K562 (cell line): ENCODE data around the gene SEC24C. TPM values are rescaled to one million over a fixed set of nuclear protein-coding genes. Genes with fewer than 3 reads are reported as not detected.

ENCODE experiments used
- DPF2 ChIP-seq: fragments of 450-650 bp; IDR thresholded peaks from 2 replicates; pipeline ENCODE4 v1.6.1; 2016
- ELF1 ChIP-seq: fragments of 200-800 bp; sonication (Bioruptor generic); IDR thresholded peaks from 2 replicates; pipeline ENCODE4 v1.6.1; 2016; ENCODE audit warnings: missing genetic modification characterization, missing compliant biosample characterization
- ETS2 ChIP-seq: IDR thresholded peaks from 2 replicates; pipeline ENCODE4 v1.6.1; 2016; ENCODE audit warnings: borderline replicate concordance, missing genetic modification characterization, mild to moderate bottlenecking, moderate library complexity, missing compliant biosample characterization; ENCODE audit not compliant: poor library complexity, severe bottlenecking
- FOXP1 ChIP-seq: sonication (generic); formaldehyde crosslinking; IDR thresholded peaks from 2 replicates; pipeline ENCODE4 v1.8.0; 2022; ENCODE audit warnings: mild to moderate bottlenecking, missing genetic modification reagents
- MTA1 ChIP-seq: fragments of 450-650 bp; IDR thresholded peaks from 2 replicates; pipeline ENCODE4 v1.6.1; 2017; ENCODE audit warnings: borderline replicate concordance
- POLR2AphosphoS2 ChIP-seq: IDR thresholded peaks from 2 replicates; pipeline ENCODE4 v1.6.1; 2012; ENCODE audit warnings: low read length, improper control_type of control experiment
- SAFB ChIP-seq: fragments of 200-400 bp; formaldehyde crosslinking; IDR thresholded peaks from 2 replicates; pipeline ENCODE4 v1.6.1; 2017; ENCODE audit warnings: low read depth, low read length, borderline replicate concordance
- TAF1 ChIP-seq: IDR thresholded peaks from 2 replicates; pipeline ENCODE4 v1.6.1; 2011; ENCODE audit warnings: mild to moderate bottlenecking, low read length, moderate library complexity; ENCODE audit not compliant: insufficient read depth, control insufficient read depth, severe bottlenecking; ENCODE audit errors: extremely low read depth
- TGIF2 ChIP-seq: sonication (generic); formaldehyde crosslinking; IDR thresholded peaks from 2 replicates; pipeline ENCODE4 v1.8.1; 2022; ENCODE audit warnings: mild to moderate bottlenecking, missing genetic modification reagents, moderate library complexity
- ZBED1 ChIP-seq: IDR thresholded peaks from 2 replicates; pipeline ENCODE4 v1.6.1; 2014
- ZNF239 ChIP-seq: fragments of 250-450 bp; sonication (Bioruptor Pico); IDR thresholded peaks from 2 replicates; pipeline ENCODE4 v1.4.0; 2020; ENCODE audit warnings: mild to moderate bottlenecking
- polyA plus RNA-seq, 8 experiments: library from polyadenylated mRNA; depleted of rRNA in 4 of 8; stranded (reverse) in 5 of 8; unstranded in 3 of 8; fragments of >200 nt; fragmentation: Nextera tagmentation in 2 of 8; fragmentation: Illumina TruSeq in 1 of 8; extraction: Ambion mirVana in 2 of 8; extraction: Trizol in 1 of 8; gene quantifications; 2 replicates each; pipeline versions ENCODE4 v1.2.1 to v1.2.3, GENCODE V29; 2011 to 2014; ENCODE audit warnings: inconsistent platforms in 1 of 8, missing spikeins in 1 of 8
- total RNA-seq, 7 experiments: library from RNA; depleted of rRNA in 6 of 7; stranded (reverse); fragments of >200 nt in 6 of 7; fragmentation: Illumina TruSeq in 2 of 7; extraction: Trizol in 2 of 7; gene quantifications; 2 replicates each; pipeline versions ENCODE4 v1.2.1 to v1.2.3, GENCODE V29; 2011 to 2021; ENCODE audit warnings: low replicate concordance in 1 of 7
- TF ChIP-seq, protein P1 (sequence below), 2 experiments: fragments of 450-650 bp; IDR thresholded peaks; 2 replicates each; pipeline ENCODE4 v1.6.1; 2016; ENCODE audit warnings: mild to moderate bottlenecking in 2 of 2, borderline replicate concordance in 1 of 2, low read depth in 1 of 2, moderate library complexity in 1 of 2
- TF ChIP-seq, protein P2 (sequence below): fragments of 450-650 bp; IDR thresholded peaks from 2 replicates; pipeline ENCODE4 v1.7.1; 2018; ENCODE audit warnings: mild to moderate bottlenecking, low read depth; ENCODE audit not compliant: partially characterized antibody
- TF ChIP-seq, protein P3 (sequence below): fragments of 450-650 bp; IDR thresholded peaks from 2 replicates; pipeline ENCODE4 v1.6.1; 2016; ENCODE audit warnings: mild to moderate bottlenecking

Gene SEC24C
- total and polyA plus RNA-seq, 9 of the 15 experiments (the other 6 are each of a cell fraction or from before 2014, with no cell fraction given), result 19.0 to 115 (median 70.5) TPM

DNA sequence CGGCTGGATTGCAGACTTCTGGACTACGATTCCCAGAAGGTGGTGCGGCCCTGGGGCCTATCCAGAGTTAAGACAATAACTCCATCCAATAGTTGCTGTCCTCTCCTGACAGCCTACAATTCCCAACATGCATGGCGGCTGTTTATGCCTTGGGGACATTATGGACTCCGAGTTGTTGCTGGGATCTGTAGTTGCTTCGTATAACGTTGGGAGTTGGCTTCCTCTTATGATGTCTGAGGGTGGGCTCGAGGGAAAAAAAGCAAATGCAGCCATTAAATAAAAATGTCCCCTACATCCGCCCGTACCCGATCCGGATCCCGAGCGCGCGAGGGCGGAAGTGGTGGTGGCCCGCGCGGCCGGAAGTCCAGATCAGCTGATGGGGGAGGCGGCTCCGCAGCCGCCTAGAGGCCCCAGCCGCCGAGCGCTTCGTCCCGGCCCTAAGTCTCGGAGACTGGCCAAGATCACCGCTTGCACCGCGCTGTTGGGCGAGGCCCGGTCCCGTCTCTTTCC lies 41.1 kb downstream of the SEC24C start, which contains the start of gene ZSWIM8 (continued):
- TF ChIP-seq, protein P1, sequence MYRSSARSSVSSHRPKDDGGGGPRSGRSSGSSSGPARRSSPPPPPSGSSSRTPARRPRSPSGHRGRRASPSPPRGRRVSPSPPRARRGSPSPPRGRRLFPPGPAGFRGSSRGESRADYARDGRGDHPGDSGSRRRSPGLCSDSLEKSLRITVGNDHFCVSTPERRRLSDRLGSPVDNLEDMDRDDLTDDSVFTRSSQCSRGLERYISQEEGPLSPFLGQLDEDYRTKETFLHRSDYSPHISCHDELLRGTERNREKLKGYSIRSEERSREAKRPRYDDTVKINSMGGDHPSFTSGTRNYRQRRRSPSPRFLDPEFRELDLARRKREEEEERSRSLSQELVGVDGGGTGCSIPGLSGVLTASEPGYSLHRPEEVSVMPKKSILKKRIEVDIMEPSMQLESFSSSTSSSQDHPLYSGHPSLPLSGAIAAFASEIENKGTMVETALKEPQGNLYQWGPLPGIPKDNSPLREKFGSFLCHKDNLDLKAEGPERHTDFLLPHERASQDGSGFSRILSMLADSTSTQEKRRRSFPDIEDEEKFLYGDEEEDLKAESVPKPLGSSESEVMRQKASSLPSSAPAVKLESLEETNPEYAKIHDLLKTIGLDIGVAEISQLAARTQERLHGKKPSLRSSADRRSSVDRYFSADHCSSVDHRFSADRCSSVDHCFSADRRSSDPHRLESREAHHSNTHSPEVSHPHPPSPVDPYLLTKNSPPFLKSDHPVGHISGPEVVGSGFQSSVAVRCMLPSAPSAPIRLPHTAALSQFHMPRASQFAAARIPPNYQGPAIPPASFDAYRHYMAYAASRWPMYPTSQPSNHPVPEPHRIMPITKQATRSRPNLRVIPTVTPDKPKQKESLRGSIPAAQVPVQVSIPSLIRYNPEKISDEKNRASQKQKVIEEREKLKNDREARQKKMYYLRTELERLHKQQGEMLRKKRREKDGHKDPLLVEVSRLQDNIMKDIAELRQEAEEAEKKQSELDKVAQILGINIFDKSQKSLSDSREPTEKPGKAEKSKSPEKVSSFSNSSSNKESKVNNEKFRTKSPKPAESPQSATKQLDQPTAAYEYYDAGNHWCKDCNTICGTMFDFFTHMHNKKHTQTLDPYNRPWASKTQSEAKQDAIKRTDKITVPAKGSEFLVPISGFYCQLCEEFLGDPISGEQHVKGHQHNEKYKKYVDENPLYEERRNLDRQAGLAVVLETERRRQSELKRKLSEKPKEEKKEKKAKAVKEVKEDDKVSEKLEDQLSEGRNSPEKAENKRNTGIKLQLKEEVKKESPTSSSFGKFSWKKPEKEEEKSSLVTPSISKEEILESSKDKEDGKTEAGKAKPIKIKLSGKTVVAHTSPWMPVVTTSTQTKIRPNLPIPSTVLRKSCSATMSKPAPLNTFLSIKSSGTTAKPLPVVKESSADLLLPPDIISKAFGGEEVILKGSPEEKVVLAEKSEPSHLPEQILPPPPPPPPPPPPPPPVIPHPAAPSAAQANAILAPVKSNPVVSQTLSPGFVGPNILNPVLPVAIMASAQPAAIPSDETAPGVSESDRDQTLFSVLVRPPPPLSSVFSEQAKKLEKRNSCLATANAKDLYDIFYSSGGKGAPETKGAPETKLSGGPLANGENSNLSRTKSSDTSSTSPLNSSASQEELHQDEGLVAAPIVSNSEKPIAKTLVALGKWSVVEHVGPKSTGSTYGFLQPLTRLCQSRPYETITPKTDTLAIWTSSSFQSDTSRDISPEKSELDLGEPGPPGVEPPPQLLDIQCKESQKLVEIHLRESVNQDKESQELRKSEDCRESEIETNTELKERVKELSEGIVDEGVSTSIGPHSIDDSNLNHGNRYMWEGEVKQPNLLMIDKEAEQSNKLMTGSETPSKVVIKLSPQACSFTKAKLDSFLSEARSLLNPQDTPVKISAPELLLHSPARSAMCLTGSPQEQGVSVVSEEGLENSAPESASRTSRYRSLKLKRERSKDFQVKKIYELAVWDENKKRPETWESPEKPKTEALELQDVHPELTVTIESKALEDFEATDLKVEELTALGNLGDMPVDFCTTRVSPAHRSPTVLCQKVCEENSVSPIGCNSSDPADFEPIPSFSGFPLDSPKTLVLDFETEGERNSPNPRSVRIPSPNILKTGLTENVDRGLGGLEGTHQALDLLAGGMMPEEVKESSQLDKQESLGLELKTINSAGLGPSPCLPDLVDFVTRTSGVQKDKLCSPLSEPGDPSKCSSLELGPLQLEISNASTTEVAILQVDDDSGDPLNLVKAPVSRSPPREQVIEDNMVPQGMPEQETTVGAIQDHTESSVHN (IDR thresholded peaks at IDR 0.05; ENCODE audit: borderline replicate concordance in 1 of 2, low read depth in 1 of 2), result peak in 1 of 2 experiments; percentile 82; a peak in 2 of 4 replicates
- TF ChIP-seq POLR2AphosphoS2 (peak; percentile 94), MTA1 (peak; percentile 62; the same call in 1 of the 2 replicates), FOXP1 (CRISPR knock-in tag) (no peak), TAF1 (peak; percentile 60), SAFB (peak; percentile 78; the same call in 1 of the 2 replicates), ZBED1 (no peak), ZNF239 (no peak), ELF1 (peak; percentile 97), TGIF2 (CRISPR knock-in tag) (peak; percentile 33; the same call in 1 of the 2 replicates), ETS2 (tag) (no peak), DPF2 (peak; percentile 42; the same call in 1 of the 2 replicates)
- TF ChIP-seq, protein P2, sequence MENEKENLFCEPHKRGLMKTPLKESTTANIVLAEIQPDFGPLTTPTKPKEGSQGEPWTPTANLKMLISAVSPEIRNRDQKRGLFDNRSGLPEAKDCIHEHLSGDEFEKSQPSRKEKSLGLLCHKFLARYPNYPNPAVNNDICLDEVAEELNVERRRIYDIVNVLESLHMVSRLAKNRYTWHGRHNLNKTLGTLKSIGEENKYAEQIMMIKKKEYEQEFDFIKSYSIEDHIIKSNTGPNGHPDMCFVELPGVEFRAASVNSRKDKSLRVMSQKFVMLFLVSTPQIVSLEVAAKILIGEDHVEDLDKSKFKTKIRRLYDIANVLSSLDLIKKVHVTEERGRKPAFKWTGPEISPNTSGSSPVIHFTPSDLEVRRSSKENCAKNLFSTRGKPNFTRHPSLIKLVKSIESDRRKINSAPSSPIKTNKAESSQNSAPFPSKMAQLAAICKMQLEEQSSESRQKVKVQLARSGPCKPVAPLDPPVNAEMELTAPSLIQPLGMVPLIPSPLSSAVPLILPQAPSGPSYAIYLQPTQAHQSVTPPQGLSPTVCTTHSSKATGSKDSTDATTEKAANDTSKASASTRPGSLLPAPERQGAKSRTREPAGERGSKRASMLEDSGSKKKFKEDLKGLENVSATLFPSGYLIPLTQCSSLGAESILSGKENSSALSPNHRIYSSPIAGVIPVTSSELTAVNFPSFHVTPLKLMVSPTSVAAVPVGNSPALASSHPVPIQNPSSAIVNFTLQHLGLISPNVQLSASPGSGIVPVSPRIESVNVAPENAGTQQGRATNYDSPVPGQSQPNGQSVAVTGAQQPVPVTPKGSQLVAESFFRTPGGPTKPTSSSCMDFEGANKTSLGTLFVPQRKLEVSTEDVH, result peak; percentile 93
- TF ChIP-seq, protein P3, sequence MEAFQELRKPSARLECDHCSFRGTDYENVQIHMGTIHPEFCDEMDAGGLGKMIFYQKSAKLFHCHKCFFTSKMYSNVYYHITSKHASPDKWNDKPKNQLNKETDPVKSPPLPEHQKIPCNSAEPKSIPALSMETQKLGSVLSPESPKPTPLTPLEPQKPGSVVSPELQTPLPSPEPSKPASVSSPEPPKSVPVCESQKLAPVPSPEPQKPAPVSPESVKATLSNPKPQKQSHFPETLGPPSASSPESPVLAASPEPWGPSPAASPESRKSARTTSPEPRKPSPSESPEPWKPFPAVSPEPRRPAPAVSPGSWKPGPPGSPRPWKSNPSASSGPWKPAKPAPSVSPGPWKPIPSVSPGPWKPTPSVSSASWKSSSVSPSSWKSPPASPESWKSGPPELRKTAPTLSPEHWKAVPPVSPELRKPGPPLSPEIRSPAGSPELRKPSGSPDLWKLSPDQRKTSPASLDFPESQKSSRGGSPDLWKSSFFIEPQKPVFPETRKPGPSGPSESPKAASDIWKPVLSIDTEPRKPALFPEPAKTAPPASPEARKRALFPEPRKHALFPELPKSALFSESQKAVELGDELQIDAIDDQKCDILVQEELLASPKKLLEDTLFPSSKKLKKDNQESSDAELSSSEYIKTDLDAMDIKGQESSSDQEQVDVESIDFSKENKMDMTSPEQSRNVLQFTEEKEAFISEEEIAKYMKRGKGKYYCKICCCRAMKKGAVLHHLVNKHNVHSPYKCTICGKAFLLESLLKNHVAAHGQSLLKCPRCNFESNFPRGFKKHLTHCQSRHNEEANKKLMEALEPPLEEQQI, result no peak
